A549 (cell line): ENCODE data around the gene ATP13A5.

Source experiments
- CBX8 ChIP-seq: fragments of 200-600 bp; sonication (generic); IDR thresholded peaks from 2 replicates; pipeline ENCODE4 v1.6.1; 2016
- CHD4 ChIP-seq: fragments of 200-600 bp; sonication (generic); IDR thresholded peaks from 2 replicates; pipeline ENCODE4 v1.6.1; 2016; ENCODE audit warnings: antibody characterized with exemption, mild to moderate bottlenecking, borderline replicate concordance
- MAZ ChIP-seq: fragments of 150-350 bp; IDR thresholded peaks from 2 replicates; pipeline ENCODE4 v1.6.1; 2014; ENCODE audit warnings: antibody characterized with exemption, low read depth, low read length, borderline replicate concordance
- RAD21 ChIP-seq, 2 experiments: fragments of >200 bp in 1 of 2; sonication (Bioruptor Twin) in 1 of 2; formaldehyde crosslinking in 1 of 2; IDR thresholded peaks in 1 of 2; conservative IDR thresholded peaks in 1 of 2; 2 replicates in 1 of 2; 3 replicates in 1 of 2; pipeline ENCODE4 v1.6.1; 2012 to 2018; ENCODE audit warnings: inconsistent platforms in 1 of 2
- SREBF2 ChIP-seq: fragments of 450-650 bp; IDR thresholded peaks from 2 replicates; pipeline ENCODE4 v1.6.1; 2014; ENCODE audit warnings: mild to moderate bottlenecking, moderate library complexity
- TF ChIP-seq, protein P1 (sequence below): fragments of >200 bp; sonication (Bioruptor Twin); formaldehyde crosslinking; IDR thresholded peaks from 3 replicates; pipeline ENCODE4 v1.5.1; 2016

DNA sequence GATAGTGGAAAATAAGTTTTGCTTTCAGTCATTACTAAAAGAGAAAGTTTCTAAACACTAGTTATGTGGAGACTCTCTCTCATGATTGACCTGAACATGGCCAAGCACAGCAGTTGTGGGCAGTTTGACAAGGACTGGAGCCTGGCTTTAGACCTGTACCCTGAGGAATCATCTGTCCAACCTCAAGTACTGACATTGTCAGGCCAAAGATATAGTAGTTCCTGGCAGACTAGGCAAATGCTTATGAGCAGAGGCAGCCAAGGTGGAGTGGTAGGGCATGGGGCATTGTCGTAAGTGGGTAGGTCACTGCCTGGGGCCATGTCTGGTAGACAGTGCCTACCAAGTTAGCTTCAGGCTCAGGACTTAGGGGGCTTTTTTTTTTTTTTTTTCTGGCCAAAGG lies 116.6 kb downstream of the ATP13A5 start:
- no peak for TF ChIP-seq RAD21 (conservative IDR thresholded peaks at IDR 0.05 in 1 of 2, IDR thresholded peaks at IDR 0.05 in 1 of 2)
- no peak for TF ChIP-seq SREBF2
- no peak for TF ChIP-seq CHD4
- TF ChIP-seq, protein P1, sequence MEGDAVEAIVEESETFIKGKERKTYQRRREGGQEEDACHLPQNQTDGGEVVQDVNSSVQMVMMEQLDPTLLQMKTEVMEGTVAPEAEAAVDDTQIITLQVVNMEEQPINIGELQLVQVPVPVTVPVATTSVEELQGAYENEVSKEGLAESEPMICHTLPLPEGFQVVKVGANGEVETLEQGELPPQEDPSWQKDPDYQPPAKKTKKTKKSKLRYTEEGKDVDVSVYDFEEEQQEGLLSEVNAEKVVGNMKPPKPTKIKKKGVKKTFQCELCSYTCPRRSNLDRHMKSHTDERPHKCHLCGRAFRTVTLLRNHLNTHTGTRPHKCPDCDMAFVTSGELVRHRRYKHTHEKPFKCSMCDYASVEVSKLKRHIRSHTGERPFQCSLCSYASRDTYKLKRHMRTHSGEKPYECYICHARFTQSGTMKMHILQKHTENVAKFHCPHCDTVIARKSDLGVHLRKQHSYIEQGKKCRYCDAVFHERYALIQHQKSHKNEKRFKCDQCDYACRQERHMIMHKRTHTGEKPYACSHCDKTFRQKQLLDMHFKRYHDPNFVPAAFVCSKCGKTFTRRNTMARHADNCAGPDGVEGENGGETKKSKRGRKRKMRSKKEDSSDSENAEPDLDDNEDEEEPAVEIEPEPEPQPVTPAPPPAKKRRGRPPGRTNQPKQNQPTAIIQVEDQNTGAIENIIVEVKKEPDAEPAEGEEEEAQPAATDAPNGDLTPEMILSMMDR: no peak
- no peak for TF ChIP-seq CBX8
- TF ChIP-seq MAZ: no peak
